Tibial artery (tissue), 4 donors: ENCODE results near the gene LY6G6F.

Experiments used
- DNase-seq, 2 donors: peaks; one replicate each; pipeline ENCODE4 v3.0.0-alpha.2; 2019
- H3K27ac ChIP-seq, 2 donors: fragments of 200-600 bp; sonication (generic) in 1 of 2; 1 replicate in 1 of 2; 2 replicates in 1 of 2; pipeline ENCODE4 v1.5.1; 2018 to 2019; ENCODE audit warnings: mild to moderate bottlenecking in 1 of 2
- H3K27me3 ChIP-seq, 2 donors: fragments of 200-600 bp; sonication (generic) in 1 of 2; one replicate each; pipeline versions ENCODE4 v1.5.1 to v1.6.0; 2016 to 2019
- H3K36me3 ChIP-seq, 3 donors: fragments of 200-600 bp; sonication (generic) in 2 of 3; one replicate each; pipeline ENCODE4 v1.5.1; 2016 to 2019; ENCODE audit warnings: mild to moderate bottlenecking in 2 of 3
- H3K4me1 ChIP-seq, 4 donors: fragments of 200-600 bp; sonication (generic) in 2 of 4; 1 replicate in 3 of 4; 2 replicates in 1 of 4; pipeline ENCODE4 v1.5.1; 2016 to 2019
- H3K4me3 ChIP-seq, 2 donors: fragments of 200-600 bp; sonication (generic) in 1 of 2; 1 replicate in 1 of 2; 2 replicates in 1 of 2; pipeline ENCODE4 v1.5.1; 2018 to 2019; ENCODE audit warnings: mild to moderate bottlenecking in 2 of 2
- H3K9me3 ChIP-seq, 3 donors: fragments of 200-600 bp; sonication (generic) in 1 of 3; one replicate each; pipeline ENCODE4 v1.5.1; 2016 to 2019
- CTCF ChIP-seq, 2 experiments: fragments of 200-600 bp in 1 of 2; fragments of 450-650 bp in 1 of 2; IDR thresholded peaks; one replicate each; pipeline ENCODE4 v1.5.1; 2017 to 2019; ENCODE audit warnings: antibody characterized with exemption in 2 of 2, mild to moderate bottlenecking in 1 of 2, moderate library complexity in 1 of 2
- intact Hi-C: fragments of 100-400 bp; cut with DNase I; formaldehyde crosslinking; loops from one replicate; pipeline ENCODE4 v1.15.0; 2023; ENCODE audit warnings: low total_unique reads

Gene LY6G6F

GRCh38 chr6:31737991-31738979 is 31.6 kb downstream of the LY6G6F start:
- no peaks in the 10 kb centered on the region for H3K27me3 ChIP-seq
- peaks cover 0 to 48% (median 28%) of the 10 kb centered on the region in 4 donors for H3K4me1 ChIP-seq
- no peak for TF ChIP-seq CTCF (IDR thresholded peaks at IDR 0.05)
- H3K4me3 ChIP-seq = no peak overlapping the region
- DNase-seq = peak in 1 of 2 donors; percentile 56
- peaks cover 10 to 11% (median 10%) of the 10 kb centered on the region in 3 donors for H3K36me3 ChIP-seq
- H3K27ac ChIP-seq = peak overlapping the region in 1 of 2 donors; percentile 19
- H3K9me3 ChIP-seq = no peaks in the 10 kb centered on the region
- intact Hi-C loops = loop anchor here (5.0 kb wide), 1 partner anchor 36 kb away; the partner anchor contains the start of gene ABHD16A

GRCh38 chr6:31739639-31740396 is 33.2 kb downstream of the LY6G6F start, which contains the start of gene MSH5:
Gene MSH5 (plus strand): TSS chr6:31740005. CDS start chr6:31740467, 462 bp downstream.
- intact Hi-C loops = loop anchor here (5.0 kb wide), 2 partner anchors 38 to 52 kb away; partner anchors contain the start of gene ABHD16A
- TF ChIP-seq CTCF (IDR thresholded peaks at IDR 0.05) = no peak

GRCh38 chr6:31740397-31741223 is 33.9 kb downstream of the LY6G6F start:
- intact Hi-C loops = loop anchor here (5.0 kb wide), 1 partner anchor 52 kb away; no protein-coding TSS in a partner anchor
- TF ChIP-seq CTCF (IDR thresholded peaks at IDR 0.05) = no peak
- Histone ChIP-seq H3K9me3 (no peaks in the 10 kb centered on the region), H3K4me3 (peak overlapping the region; percentile 57 to 69), H3K27me3 (no peaks in the 10 kb centered on the region), H3K36me3 (no peaks in the 10 kb centered on the region), H3K4me1 (peaks cover 0 to 33% (median 14%) of the 10 kb centered on the region in 4 donors), H3K27ac (peak overlapping the region; percentile 34 to 58)
- no peak for DNase-seq

More at GRCh38 chr6:31739639-31740396, 33.2 kb downstream of the LY6G6F start, which contains the start of gene MSH5:
- H3K9me3 ChIP-seq = no peaks in the 10 kb centered on the region
- peaks cover 0 to 33% (median 14%) of the 10 kb centered on the region in 4 donors for H3K4me1 ChIP-seq
- H3K27ac ChIP-seq = peak within 1 kb of the TSS; percentile 34 to 58
- H3K36me3 ChIP-seq = no peaks in the 10 kb centered on the region
- no peaks in the 10 kb centered on the region for H3K27me3 ChIP-seq
- peak; percentile 98 to 99 for DNase-seq
- H3K4me3 ChIP-seq = peak within 1 kb of the TSS; percentile 57 to 69

- Histone ChIP-seq H3K27me3 (no peaks in the 10 kb centered on the region), H3K4me1 (peaks cover 0 to 31% (median 12%) of the 10 kb centered on the region in 4 donors), H3K4me3 (no peak overlapping the region), H3K27ac (no peak overlapping the region), H3K9me3 (no peaks in the 10 kb centered on the region), H3K36me3 (no peaks in the 10 kb centered on the region)
- TF ChIP-seq CTCF (IDR thresholded peaks at IDR 0.05) = no peak
- intact Hi-C loops = loop anchor here (5.0 kb wide), 1 partner anchor 50 kb away; no protein-coding TSS in a partner anchor
- DNase-seq = no peak
Measured at GRCh38 chr6:31741815-31742214, 35.1 kb downstream of the LY6G6F start.
